A549 (cell line): ENCODE data around the gene MOCS1.

ENCODE experiments used
- CHD2 ChIP-seq: fragments of 150-350 bp; IDR thresholded peaks from 2 replicates; pipeline ENCODE4 v1.6.1; 2014; ENCODE audit warnings: low read length; ENCODE audit not compliant: partially characterized antibody
- CTCF ChIP-seq: fragments of >200 bp; sonication (Bioruptor Twin); formaldehyde crosslinking; IDR thresholded peaks from 3 replicates; pipeline ENCODE4 v1.5.1; 2016
- FOSB ChIP-seq: fragments of 250-450 bp; sonication (Bioruptor Pico); IDR thresholded peaks from 2 replicates; pipeline ENCODE4 v1.5.0; 2020; ENCODE audit warnings: mild to moderate bottlenecking, moderate library complexity
- FOXS1 ChIP-seq: fragments of 250-450 bp; sonication (Bioruptor Pico); IDR thresholded peaks from 2 replicates; pipeline ENCODE4 v1.5.0; 2020; ENCODE audit warnings: mild to moderate bottlenecking, moderate library complexity
- GATA3 ChIP-seq: IDR thresholded peaks from 2 replicates; pipeline ENCODE4 v1.6.1; 2012; ENCODE audit warnings: borderline replicate concordance
- HDAC2 ChIP-seq: fragments of 200-600 bp; sonication (generic); IDR thresholded peaks from 2 replicates; pipeline ENCODE4 v1.6.1; 2016
- HOXA7 ChIP-seq: fragments of 250-450 bp; sonication (Bioruptor Pico); IDR thresholded peaks from 2 replicates; pipeline ENCODE4 v1.5.0; 2020; ENCODE audit warnings: mild to moderate bottlenecking, moderate library complexity
- JUNB ChIP-seq: fragments of >200 bp; sonication (Bioruptor Twin); formaldehyde crosslinking; IDR thresholded peaks from 2 replicates; pipeline ENCODE4 v1.6.1; 2016
- KDM1A ChIP-seq: fragments of 200-600 bp; sonication (generic); IDR thresholded peaks from 2 replicates; pipeline ENCODE4 v1.6.1; 2016; ENCODE audit warnings: low read depth, mild to moderate bottlenecking
- MYC ChIP-seq: IDR thresholded peaks from 2 replicates; pipeline ENCODE4 v1.6.1; 2012; ENCODE audit warnings: mild to moderate bottlenecking, inconsistent platforms, low read length, improper control_type of control experiment, borderline replicate concordance
- PHF8 ChIP-seq: fragments of 200-600 bp; sonication (generic); IDR thresholded peaks from 2 replicates; pipeline ENCODE4 v1.6.1; 2016; ENCODE audit warnings: low read depth, mild to moderate bottlenecking, antibody characterized with exemption, moderate library complexity, borderline replicate concordance
- POLR2A ChIP-seq: IDR thresholded peaks from 2 replicates; pipeline ENCODE4 v1.6.1; 2012; ENCODE audit warnings: mild to moderate bottlenecking, low read length
- RCOR1 ChIP-seq: fragments of 150-350 bp; IDR thresholded peaks from 2 replicates; pipeline ENCODE4 v1.6.1; 2014; ENCODE audit warnings: antibody characterized with exemption, low read length, low read depth

- TF ChIP-seq HDAC2 (no peak), CTCF (no peak), KDM1A (no peak), RCOR1 (no peak), POLR2A (no peak), MYC (no peak), FOSB (no peak), JUNB (no peak), PHF8 (no peak), FOXS1 (CRISPR knock-in tag) (no peak), CHD2 (no peak), HOXA7 (CRISPR knock-in tag) (no peak), GATA3 (no peak)
These were observed 23.5 kb downstream of the MOCS1 start for GRCh38 chr6:39910744-39911143.
